ENCODE results near the gene RHBDD1. TPM values are rescaled to one million over a fixed set of nuclear protein-coding genes. Genes with fewer than 3 reads are reported as not detected.

The RHBDD1 gene
- total and polyA plus RNA-seq, 4 donors: 4.8 to 66.4 (median 24.7) TPM

DNA sequence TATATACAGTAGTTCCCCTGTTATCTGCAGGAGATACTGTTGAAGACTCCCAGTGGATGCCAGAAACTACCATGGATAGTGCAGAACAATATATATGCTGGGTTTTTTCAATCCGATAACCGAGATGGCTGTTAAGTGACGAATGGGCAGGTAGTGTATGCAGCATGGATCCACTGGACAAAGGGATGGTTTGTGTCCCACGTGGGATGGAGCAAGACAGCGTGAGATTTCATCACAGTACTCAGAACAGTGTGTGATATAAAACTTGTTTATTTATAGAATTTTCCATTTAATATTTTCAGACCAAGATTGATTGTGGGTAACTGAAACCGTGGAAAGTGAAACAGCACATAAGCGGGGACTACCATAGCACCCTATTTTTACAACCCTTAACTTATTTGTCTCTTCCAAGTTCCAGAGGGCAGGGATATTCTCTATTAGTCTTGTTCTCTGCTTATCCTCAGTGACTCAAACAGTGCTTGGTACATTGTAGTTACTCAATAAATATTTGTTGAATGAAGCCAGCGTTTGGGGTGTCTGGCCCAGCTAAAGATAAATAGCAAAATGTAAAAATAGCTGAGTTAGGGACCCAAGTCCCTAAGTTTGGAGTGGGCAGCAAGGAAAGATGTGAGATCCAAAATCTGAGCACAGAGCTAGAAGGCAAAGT, 50.0 kb downstream of the RHBDD1 start:
- Histone ChIP-seq H3K4me1 (ENCODE audit: control insufficient read depth in 5 of 5, insufficient read depth in 5 of 5, low read length in 5 of 5) (peaks cover 0 to 3% (median 0%) of the 10 kb centered on the region in 5 donors), H3K27ac (ENCODE audit: low read depth in 1 of 2, low read length in 1 of 2) (no peak overlapping the region), H3K9me3 (ENCODE audit: control insufficient read depth in 4 of 4, insufficient read depth in 3 of 4, low read length in 3 of 4) (no peaks in the 10 kb centered on the region), H3K27me3 (ENCODE audit: control insufficient read depth in 3 of 3, insufficient read depth in 3 of 3, low read length in 2 of 3) (no peaks in the 10 kb centered on the region), H3K4me3 (no peak overlapping the region), H3K36me3 (ENCODE audit: control insufficient read depth in 4 of 4, insufficient read depth in 4 of 4, low read length in 4 of 4) (no peaks in the 10 kb centered on the region), H3K9ac (ENCODE audit: insufficient read depth in 1 of 2, low read length in 2 of 2) (no peak overlapping the region)
- DNase-seq (no peak), ATAC-seq (ENCODE audit: insufficient read depth, low FRiP score) (no peak)
- WGBS, 2 donors: 88 to 90% methylated on average over 8 of the region's 8 CpGs
- TF ChIP-seq, protein P1, sequence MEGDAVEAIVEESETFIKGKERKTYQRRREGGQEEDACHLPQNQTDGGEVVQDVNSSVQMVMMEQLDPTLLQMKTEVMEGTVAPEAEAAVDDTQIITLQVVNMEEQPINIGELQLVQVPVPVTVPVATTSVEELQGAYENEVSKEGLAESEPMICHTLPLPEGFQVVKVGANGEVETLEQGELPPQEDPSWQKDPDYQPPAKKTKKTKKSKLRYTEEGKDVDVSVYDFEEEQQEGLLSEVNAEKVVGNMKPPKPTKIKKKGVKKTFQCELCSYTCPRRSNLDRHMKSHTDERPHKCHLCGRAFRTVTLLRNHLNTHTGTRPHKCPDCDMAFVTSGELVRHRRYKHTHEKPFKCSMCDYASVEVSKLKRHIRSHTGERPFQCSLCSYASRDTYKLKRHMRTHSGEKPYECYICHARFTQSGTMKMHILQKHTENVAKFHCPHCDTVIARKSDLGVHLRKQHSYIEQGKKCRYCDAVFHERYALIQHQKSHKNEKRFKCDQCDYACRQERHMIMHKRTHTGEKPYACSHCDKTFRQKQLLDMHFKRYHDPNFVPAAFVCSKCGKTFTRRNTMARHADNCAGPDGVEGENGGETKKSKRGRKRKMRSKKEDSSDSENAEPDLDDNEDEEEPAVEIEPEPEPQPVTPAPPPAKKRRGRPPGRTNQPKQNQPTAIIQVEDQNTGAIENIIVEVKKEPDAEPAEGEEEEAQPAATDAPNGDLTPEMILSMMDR (IDR thresholded peaks at IDR 0.05; ENCODE audit: control extremely low read depth, extremely low read depth): no peak

DNA sequence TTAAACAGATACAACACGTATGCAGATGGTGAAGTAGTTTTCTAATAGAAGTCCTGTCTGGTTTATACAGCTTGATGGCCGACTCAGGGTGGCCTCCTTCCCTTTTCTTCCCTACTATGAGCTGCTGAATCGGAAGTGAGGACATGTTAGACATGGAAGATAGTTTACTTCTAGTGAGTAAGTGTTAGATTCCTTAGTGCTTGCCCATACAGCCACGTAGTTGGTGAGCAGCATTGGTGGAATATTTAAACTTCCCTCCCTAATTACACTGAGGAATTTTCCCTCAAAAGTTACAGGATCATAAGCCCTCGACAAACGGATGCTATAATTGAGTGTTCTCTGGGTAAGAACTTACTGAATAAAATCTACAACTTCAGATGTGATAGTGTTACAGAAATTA, 52.1 kb downstream of the RHBDD1 start:
- DNase-seq: no peak
- Histone ChIP-seq H3K27ac (ENCODE audit: low read depth in 1 of 2, low read length in 1 of 2) (no peak overlapping the region), H3K36me3 (ENCODE audit: control insufficient read depth in 4 of 4, insufficient read depth in 4 of 4, low read length in 4 of 4) (no peaks in the 10 kb centered on the region), H3K4me1 (ENCODE audit: control insufficient read depth in 5 of 5, insufficient read depth in 5 of 5, low read length in 5 of 5) (peaks cover 0 to 11% (median 0%) of the 10 kb centered on the region in 5 donors), H3K27me3 (ENCODE audit: control insufficient read depth in 3 of 3, insufficient read depth in 3 of 3, low read length in 2 of 3) (no peaks in the 10 kb centered on the region), H3K4me3 (no peak overlapping the region), H3K9ac (ENCODE audit: insufficient read depth in 1 of 2, low read length in 2 of 2) (no peak overlapping the region), H3K9me3 (ENCODE audit: control insufficient read depth in 4 of 4, insufficient read depth in 3 of 4, low read length in 3 of 4) (peaks cover 0 to 2% (median 0%) of the 10 kb centered on the region in 4 donors)
- TF ChIP-seq, protein P1 (IDR thresholded peaks at IDR 0.05; ENCODE audit: control extremely low read depth, extremely low read depth): no peak
- WGBS, 2 donors: 85 to 86% methylated on average over 6 of the region's 6 CpGs
- no peak for ATAC-seq (ENCODE audit: insufficient read depth, low FRiP score)

- Histone ChIP-seq H3K36me3 (ENCODE audit: control insufficient read depth in 4 of 4, insufficient read depth in 4 of 4, low read length in 4 of 4) (no peaks in the 10 kb centered on the region), H3K4me1 (ENCODE audit: control insufficient read depth in 5 of 5, insufficient read depth in 5 of 5, low read length in 5 of 5) (peaks cover 0 to 11% (median 0%) of the 10 kb centered on the region in 5 donors), H3K4me3 (no peak overlapping the region), H3K27ac (ENCODE audit: low read depth in 1 of 2, low read length in 1 of 2) (no peak overlapping the region), H3K9me3 (ENCODE audit: control insufficient read depth in 4 of 4, insufficient read depth in 3 of 4, low read length in 3 of 4) (peaks cover 0 to 2% (median 0%) of the 10 kb centered on the region in 4 donors), H3K9ac (ENCODE audit: insufficient read depth in 1 of 2, low read length in 2 of 2) (no peak overlapping the region), H3K27me3 (ENCODE audit: control insufficient read depth in 3 of 3, insufficient read depth in 3 of 3, low read length in 2 of 3) (no peaks in the 10 kb centered on the region)
- DNase-seq (no peak), ATAC-seq (ENCODE audit: insufficient read depth, low FRiP score) (no peak)
- TF ChIP-seq, protein P1 (IDR thresholded peaks at IDR 0.05; ENCODE audit: control extremely low read depth, extremely low read depth): no peak
- 95 to 96% methylated on average over 2 of the region's 2 CpGs for WGBS, 2 donors
Observed at GRCh38 chr2:226888378-226888965, 52.6 kb downstream of the RHBDD1 start.

Measured in lung (tissue), 12 donors.